Astrocyte of the cerebellum (primary cell): ENCODE measurements around the gene HIBADH.

Source experiments
- DNase-seq: peaks from one replicate; pipeline ENCODE4 v3.0.0-alpha.2; 2011; ENCODE audit warnings: low read depth
- H3K4me3 ChIP-seq: 2 replicates; pipeline ENCODE4 v1.5.1; 2011; ENCODE audit warnings: mild to moderate bottlenecking, low read depth, low read length, moderate library complexity
- in situ Hi-C: cut with HindIII; loops from 2 replicates; pipeline ENCODE4 v1.10.0; 2017; ENCODE audit warnings: low sequenced_read_pairs
- TF ChIP-seq, protein P1 (sequence below): IDR thresholded peaks from 2 replicates; pipeline ENCODE4 v1.5.1; 2012; ENCODE audit warnings: low read length, low read depth, moderate library complexity, mild to moderate bottlenecking; ENCODE audit errors: missing control alignments

Gene HIBADH

GRCh38 chr7:27670676-27671075 lies 8.0 kb upstream of the HIBADH start:
- in situ Hi-C loops: no loop called here
- DNase-seq: no peak
- TF ChIP-seq, protein P1, sequence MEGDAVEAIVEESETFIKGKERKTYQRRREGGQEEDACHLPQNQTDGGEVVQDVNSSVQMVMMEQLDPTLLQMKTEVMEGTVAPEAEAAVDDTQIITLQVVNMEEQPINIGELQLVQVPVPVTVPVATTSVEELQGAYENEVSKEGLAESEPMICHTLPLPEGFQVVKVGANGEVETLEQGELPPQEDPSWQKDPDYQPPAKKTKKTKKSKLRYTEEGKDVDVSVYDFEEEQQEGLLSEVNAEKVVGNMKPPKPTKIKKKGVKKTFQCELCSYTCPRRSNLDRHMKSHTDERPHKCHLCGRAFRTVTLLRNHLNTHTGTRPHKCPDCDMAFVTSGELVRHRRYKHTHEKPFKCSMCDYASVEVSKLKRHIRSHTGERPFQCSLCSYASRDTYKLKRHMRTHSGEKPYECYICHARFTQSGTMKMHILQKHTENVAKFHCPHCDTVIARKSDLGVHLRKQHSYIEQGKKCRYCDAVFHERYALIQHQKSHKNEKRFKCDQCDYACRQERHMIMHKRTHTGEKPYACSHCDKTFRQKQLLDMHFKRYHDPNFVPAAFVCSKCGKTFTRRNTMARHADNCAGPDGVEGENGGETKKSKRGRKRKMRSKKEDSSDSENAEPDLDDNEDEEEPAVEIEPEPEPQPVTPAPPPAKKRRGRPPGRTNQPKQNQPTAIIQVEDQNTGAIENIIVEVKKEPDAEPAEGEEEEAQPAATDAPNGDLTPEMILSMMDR: no peak
- H3K4me3 ChIP-seq: no peak overlapping the region

GRCh38 chr7:27670177-27670576 lies 7.5 kb upstream of the HIBADH start:
- TF ChIP-seq, protein P1: no peak
- in situ Hi-C loops: no loop called here

DNA sequence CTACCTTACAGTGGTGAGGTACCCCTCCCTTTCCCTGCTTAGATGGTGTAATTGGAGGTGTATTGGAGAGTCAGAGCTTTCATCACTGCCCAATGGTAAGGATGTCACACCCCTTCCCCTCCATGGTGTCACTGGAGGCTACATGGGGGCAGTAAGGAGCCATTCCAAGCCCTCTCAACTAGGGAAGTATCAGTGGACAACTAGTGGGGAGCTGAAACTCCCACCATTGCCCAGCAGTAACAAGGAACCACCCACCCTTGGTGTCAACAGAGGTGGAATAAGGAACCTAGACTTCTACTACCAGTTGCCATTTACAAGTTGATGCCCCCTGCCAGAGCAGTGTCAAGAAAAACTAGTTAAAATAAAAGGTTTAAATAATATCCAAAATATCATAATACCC lies 2.8 kb upstream of the HIBADH start:
- no peak overlapping the region for H3K4me3 ChIP-seq
- TF ChIP-seq, protein P1: no peak
- in situ Hi-C loops: no loop called here
- DNase-seq: no peak

More at GRCh38 chr7:27670177-27670576, 7.5 kb upstream of the HIBADH start:
- no peak overlapping the region for H3K4me3 ChIP-seq
- no peak for DNase-seq

GRCh38 chr7:27663989-27664331 lies 1.3 kb upstream of the HIBADH start:
- no peak overlapping the region for H3K4me3 ChIP-seq
- TF ChIP-seq, protein P1: no peak
- in situ Hi-C loops: no loop called here
- DNase-seq: no peak

- TF ChIP-seq, protein P1: no peak
- in situ Hi-C loops: no loop called here
- peak overlapping the region; percentile 66 for H3K4me3 ChIP-seq
- no peak for DNase-seq
Observed at GRCh38 chr7:27661811-27662489, 733 bp downstream of the HIBADH start.

GRCh38 chr7:27656724-27657123 lies 6.0 kb downstream of the HIBADH start:
- in situ Hi-C loops: no loop called here
- TF ChIP-seq, protein P1: no peak
- no peak overlapping the region for H3K4me3 ChIP-seq
- no peak for DNase-seq
